Activated naive CD8-positive, alpha-beta T cell treated with anti-CD3 and anti-CD28 coated beads for 36 hours (primary cell): ENCODE measurements around the gene TC2N. TPM values are rescaled to one million over a fixed set of nuclear protein-coding genes. Genes with fewer than 3 reads are reported as not detected.
"Not testable (repeated sequence)": the region's sequence is repeated elsewhere in the genome, so short reads cannot be mapped to it uniquely, and the experiment has no call there.

Experiments
- DNase-seq: peaks from one replicate; pipeline ENCODE4 v3.0.0; 2021
- H3K27ac Mint-ChIP-seq: one replicate; pipeline ENCODE4 v1.8.0; 2022; ENCODE audit warnings: mild to moderate bottlenecking, moderate library complexity, mixed read lengths
- H3K27me3 Mint-ChIP-seq: one replicate; pipeline ENCODE4 v1.8.0; 2022; ENCODE audit warnings: mild to moderate bottlenecking, mixed read lengths
- H3K36me3 Mint-ChIP-seq: one replicate; pipeline ENCODE4 v1.8.0; 2021; ENCODE audit warnings: mild to moderate bottlenecking, mixed read lengths
- H3K4me1 Mint-ChIP-seq: one replicate; pipeline ENCODE4 v1.8.0; 2021; ENCODE audit warnings: mixed read lengths
- H3K4me3 Mint-ChIP-seq: one replicate; pipeline ENCODE4 v1.8.0; 2022; ENCODE audit warnings: mild to moderate bottlenecking, moderate library complexity, mixed read lengths
- H3K9me3 Mint-ChIP-seq: one replicate; pipeline ENCODE4 v1.8.0; 2022; ENCODE audit warnings: mixed read lengths
- total RNA-seq, 2 experiments: library from RNA; stranded (reverse); gene quantifications; one replicate each; pipeline ENCODE4 v1.2.3, GENCODE V29; 2021

TC2N gene
- total RNA-seq, 2 experiments from 2014 or later = 16.7 to 17.4 TPM

DNA sequence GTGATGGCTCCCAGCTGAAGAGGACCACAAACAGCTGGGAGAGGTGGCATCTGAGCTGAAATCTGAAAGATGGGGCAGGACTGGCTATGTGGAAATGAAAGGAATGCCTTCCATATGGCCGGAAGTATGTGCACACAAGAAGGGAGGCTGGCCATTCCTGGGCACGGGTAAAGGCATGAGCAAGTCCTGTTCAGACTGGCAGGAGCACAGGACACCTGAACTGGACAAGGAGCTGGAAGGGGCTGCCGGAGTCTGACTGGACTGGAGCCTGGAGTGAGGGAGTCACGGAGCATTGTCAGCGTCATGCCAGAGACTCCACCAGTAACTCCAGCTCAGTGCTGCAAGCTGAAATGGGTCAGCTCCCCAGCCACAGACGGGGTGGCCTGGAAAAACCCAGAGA, 11.9 kb upstream of the TC2N start:
- Mint-ChIP-seq H3K4me3 (no peak overlapping the region), H3K36me3 (peaks cover 2% of the 10 kb centered on the region), H3K9me3 (peaks cover 2% of the 10 kb centered on the region), H3K27me3 (no peaks in the 10 kb centered on the region), H3K4me1 (peaks cover 38% of the 10 kb centered on the region), H3K27ac (no peak overlapping the region)
- no peak for DNase-seq

DNA sequence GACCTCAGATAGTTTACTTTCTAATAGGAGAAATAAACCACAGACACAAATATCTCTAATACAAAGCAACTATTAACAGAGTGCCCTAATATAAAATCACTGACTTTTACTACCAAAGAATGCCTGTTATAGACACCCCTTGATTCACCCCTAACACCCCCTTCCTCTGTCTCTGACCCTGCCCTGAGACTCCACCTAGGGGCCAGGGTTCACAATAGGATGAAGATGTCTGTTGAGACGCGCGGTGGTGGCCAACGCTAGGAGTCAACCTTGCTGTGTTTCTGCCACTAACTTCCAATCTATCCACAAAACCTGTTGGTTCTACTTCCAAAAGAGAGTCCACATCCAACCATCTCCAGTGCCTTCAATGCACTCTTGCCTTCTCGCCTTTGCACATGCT, 10.9 kb upstream of the TC2N start:
- Mint-ChIP-seq H3K4me3 (no peak overlapping the region), H3K4me1 (peaks cover 45% of the 10 kb centered on the region), H3K27me3 (no peaks in the 10 kb centered on the region), H3K27ac (no peak overlapping the region), H3K9me3 (peaks cover 2% of the 10 kb centered on the region), H3K36me3 (peaks cover 2% of the 10 kb centered on the region)
- no peak for DNase-seq

DNA sequence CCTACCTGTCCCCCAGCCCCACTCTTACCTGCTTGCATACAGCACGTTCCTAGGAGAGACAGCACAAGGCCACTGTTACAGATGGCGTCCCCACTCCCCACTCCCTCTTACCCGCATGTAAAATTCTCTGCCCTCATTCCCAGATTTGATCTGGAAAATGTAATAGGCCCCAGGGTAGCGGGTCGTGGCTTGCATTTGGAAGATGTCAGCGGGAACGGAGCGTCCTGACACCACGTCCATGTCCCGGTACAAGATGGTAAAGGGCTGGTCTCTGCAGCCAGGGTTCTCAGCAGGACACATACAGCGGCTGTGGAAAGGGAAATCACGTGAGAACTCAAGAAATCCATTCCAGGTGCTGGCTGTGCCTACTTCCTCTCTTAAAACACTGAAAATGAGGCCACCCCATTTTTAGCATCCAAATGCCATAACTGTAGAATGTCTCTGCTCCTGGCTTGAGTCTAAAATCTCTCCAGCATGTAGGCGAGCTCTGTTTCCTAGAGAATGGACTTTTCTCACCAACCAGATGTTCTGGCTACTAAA, 10.1 kb upstream of the TC2N start:
- Mint-ChIP-seq H3K36me3 (peaks cover 2% of the 10 kb centered on the region), H3K4me1 (peaks cover 53% of the 10 kb centered on the region), H3K4me3 (no peak overlapping the region), H3K9me3 (peaks cover 2% of the 10 kb centered on the region), H3K27ac (no peak overlapping the region), H3K27me3 (no peaks in the 10 kb centered on the region)
- no peak for DNase-seq

DNA sequence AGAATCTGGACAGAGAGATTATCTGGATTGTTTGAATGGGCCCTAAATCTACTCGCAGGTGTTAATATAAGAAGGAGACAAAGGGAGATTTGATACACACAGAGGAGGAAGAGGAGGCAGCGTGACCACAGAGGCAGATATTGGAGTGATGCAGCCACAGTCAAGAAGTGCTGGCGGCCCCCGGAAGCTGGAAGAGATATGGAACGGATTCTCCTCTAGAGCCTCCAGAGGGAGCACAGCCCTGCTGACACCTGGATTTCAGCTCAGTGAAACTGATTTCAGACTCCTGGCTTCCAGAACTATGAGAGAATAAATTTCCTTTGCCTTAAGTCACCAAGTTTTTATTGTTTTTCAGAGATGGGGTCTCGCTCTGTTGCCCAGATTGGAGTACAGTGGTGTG, 9.2 kb upstream of the TC2N start:
- Mint-ChIP-seq H3K27ac (no peak overlapping the region), H3K27me3 (no peaks in the 10 kb centered on the region), H3K36me3 (peaks cover 2% of the 10 kb centered on the region), H3K9me3 (peaks cover 2% of the 10 kb centered on the region), H3K4me1 (peaks cover 63% of the 10 kb centered on the region), H3K4me3 (no peak overlapping the region)
- DNase-seq = no peak

DNA sequence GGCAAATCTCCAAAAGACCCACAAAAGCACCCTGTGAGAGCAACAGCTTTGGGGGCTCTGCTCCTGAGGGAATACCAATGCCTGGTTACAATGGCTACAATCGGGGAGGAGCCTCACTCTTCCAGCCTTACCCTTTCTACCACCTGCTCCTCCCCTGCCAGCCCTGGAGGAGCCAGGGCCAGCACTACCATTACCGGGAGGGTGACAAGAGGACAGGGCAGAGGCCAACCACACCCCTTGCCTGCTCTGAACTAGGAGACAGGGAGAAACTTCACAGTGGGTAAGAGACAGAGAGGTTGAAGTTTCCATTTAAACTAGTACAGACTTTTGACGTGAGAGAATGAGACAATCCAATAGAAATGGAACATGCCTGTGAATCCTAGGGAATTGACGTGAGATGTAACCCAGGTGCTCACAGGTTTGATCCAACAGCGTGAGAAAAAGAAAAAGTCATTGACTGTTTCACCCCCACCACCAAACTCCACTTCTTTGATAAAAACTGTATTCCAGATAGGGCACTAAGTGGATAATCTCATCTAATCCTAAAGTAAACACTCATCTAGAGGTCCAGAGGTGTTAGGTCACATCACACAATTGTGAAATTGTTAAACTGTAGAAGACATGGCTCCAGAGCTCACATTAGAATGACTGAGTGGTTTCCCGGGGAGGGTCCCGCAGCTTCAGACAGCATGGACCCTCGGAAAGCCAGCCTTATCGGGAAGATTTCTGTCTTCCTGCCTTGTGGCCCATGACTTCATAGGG, 8.4 kb upstream of the TC2N start:
- H3K4me3 Mint-ChIP-seq = no peak overlapping the region
- no peaks in the 10 kb centered on the region for H3K36me3 Mint-ChIP-seq
- peak overlapping the region; percentile 39 for H3K27ac Mint-ChIP-seq
- H3K27me3 Mint-ChIP-seq = no peaks in the 10 kb centered on the region
- no peak for DNase-seq
- H3K9me3 Mint-ChIP-seq = no peaks in the 10 kb centered on the region
- peaks cover 62% of the 10 kb centered on the region for H3K4me1 Mint-ChIP-seq

DNA sequence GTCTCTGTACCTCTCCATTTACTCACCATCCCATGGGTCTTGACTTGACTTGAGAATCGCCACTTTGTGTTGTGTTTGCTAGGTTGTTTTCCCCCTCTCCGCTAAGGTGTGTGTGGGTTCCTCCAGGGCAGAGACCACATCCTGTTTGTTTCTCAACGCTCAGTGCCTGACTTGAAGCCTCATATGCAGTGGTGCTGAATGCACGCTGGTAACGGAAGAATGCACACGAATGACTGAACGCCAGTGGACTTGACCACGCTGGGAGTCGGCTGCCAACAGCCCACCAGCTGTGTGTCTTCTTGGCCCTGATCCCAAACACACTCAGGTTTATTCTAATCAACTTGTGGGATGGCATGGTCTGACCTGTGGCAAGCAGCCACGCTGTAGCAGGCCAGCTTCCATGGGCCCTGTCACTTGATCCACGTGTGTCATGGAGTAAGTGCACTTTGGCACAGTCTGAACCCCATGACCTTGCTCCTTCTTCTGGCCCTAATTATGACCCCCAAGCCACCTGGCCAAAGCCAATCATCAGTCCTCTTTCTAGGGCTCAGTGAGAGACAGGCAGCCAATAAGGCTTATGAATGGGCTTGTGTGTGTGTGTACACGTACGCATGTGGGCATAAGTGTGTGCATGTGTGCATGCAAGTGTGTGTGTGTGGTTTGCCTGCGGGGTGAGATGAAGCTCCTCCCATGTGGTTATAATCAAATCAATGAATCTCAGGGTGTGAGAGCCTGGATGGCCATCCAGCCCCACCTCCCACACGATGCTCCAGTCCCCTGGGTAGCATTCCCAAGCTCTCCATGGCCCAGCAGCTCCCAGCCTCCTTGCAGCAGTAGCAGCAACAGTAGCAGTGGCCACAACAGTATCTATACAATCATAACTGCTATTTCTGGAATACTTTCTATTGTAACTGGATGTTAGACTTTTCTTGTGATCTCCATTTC, 6.4 kb upstream of the TC2N start:
- Mint-ChIP-seq H3K36me3 (no peaks in the 10 kb centered on the region), H3K4me1 (peaks cover 72% of the 10 kb centered on the region), H3K27ac (peak overlapping the region; percentile 63), H3K27me3 (no peaks in the 10 kb centered on the region), H3K4me3 (peak overlapping the region; percentile 50), H3K9me3 (no peaks in the 10 kb centered on the region)
- peak; percentile 60 for DNase-seq

DNA sequence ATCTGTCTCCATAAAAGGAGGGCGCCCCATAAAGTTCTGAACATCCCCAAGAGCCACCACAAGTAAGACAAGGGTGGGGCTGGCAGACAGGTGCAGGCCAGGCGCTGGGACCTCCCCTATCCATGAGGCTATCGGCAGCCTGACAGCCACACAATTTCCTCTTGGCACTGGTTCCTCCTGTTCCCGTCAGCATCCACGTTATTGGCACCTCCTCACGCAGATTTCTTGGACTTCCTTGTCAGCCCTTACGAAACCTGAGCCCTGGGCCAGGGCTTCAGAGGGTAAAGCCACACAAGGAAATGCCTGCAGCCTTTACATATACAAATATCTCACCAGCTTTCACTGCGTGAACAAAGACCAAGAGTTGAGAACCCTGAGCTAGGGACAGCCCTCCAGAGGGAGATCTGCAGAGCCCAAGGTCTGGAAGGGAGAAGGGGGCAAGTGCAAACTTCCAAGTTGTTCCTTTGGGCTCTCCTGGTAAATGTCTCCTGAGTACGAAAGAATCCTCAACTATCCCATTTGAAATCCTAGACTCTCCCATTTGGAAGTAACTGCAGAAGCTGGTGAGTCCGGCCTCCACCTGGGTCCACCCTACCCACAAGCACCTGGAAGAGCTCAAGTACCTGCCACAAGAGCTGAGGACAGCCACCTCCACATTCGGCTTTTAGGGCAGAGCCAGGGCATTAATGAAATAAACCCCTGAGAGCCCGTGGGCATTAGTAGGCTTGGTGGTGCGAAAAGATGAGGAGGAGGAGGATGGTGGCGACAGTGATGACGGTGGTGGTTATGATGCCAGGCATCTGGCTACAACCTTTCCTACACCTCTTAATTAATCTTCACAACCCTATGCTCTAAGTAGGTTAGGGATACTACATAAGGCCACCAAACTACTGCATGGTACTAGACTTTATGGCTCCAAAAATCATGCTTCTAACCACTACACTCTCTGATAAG, 5.5 kb upstream of the TC2N start:
- Mint-ChIP-seq H3K4me3 (peak overlapping the region; percentile 56), H3K27ac (peak overlapping the region; percentile 63), H3K27me3 (no peaks in the 10 kb centered on the region), H3K9me3 (no peaks in the 10 kb centered on the region), H3K36me3 (no peaks in the 10 kb centered on the region), H3K4me1 (peaks cover 81% of the 10 kb centered on the region)
- no peak for DNase-seq

DNA sequence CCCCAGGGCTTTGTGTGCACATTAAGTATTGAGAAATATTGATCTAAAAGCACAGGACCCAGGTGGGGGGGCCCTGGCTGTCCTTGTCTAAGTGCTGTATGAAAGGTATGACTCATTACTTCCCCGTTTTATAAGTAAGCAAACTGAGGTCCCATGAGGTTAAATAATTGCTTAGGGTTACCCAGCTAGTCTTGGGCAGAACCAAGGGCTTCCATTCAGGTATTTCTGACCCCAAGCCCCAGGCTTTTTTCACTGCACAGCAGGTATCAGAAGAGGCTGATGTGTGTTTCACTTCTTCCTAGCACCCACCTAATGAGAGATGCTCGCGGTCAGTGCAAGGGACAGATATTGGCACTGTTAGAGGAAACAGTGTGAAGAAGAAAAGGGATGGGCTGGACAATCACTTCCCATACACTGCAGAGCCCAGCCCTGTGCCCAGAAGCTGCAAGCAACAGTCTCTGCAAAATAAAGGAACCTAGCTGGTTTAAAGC, 4.7 kb upstream of the TC2N start:
- DNase-seq = no peak
- Mint-ChIP-seq H3K27me3 (no peaks in the 10 kb centered on the region), H3K4me3 (peak overlapping the region; percentile 56), H3K27ac (peak overlapping the region; percentile 63), H3K4me1 (peaks cover 84% of the 10 kb centered on the region), H3K36me3 (no peaks in the 10 kb centered on the region), H3K9me3 (no peaks in the 10 kb centered on the region)

DNA sequence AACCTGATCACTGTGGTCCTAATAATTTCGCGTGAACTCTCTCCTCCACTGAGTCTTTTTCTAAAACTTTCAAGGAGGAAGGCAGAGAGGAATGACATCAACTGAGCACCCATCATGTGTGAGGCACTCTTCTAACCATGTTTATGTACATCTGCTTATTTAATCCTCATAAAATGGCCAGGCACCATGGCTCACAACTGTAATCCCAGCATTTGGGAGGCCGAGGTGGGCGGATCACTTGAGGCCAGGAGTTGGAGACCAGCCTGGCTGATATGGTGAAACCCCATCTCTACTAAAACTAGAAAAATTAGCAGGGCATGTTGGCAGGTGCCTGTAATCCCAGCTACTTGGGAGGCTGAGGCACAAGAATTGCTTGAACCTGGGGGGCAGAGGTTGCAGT, 4.1 kb upstream of the TC2N start:
- H3K27me3 Mint-ChIP-seq, DNase-seq, H3K36me3 Mint-ChIP-seq, H3K4me3 Mint-ChIP-seq, H3K9me3 Mint-ChIP-seq: not testable (repeated sequence)
- peaks cover 90% of the 10 kb centered on the region for H3K4me1 Mint-ChIP-seq
- H3K27ac Mint-ChIP-seq = peak overlapping the region; percentile 63

DNA sequence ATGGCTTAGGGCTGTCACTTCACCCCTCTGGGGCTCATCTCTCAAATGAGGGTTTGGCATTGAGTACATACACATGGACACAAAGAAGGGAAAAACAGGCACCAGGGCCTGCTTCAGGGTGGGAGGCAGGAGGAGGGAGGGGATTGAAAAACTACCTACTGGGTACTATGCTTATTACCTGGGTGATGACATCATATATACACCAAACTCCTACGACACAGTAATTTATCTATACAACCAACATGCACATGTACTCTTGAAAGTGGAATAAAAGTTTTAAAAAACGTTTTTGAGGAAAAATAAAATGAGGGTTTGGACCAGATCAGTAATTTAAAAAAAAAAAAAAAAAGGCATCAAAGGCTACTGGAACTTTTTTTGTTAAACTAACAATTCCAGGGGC, 3.6 kb upstream of the TC2N start:
- Mint-ChIP-seq H3K36me3 (no peaks in the 10 kb centered on the region), H3K27me3 (no peaks in the 10 kb centered on the region), H3K4me1 (peaks cover 92% of the 10 kb centered on the region), H3K27ac (peak overlapping the region; percentile 92), H3K4me3 (peak overlapping the region; percentile 68), H3K9me3 (no peaks in the 10 kb centered on the region)
- no peak for DNase-seq

DNA sequence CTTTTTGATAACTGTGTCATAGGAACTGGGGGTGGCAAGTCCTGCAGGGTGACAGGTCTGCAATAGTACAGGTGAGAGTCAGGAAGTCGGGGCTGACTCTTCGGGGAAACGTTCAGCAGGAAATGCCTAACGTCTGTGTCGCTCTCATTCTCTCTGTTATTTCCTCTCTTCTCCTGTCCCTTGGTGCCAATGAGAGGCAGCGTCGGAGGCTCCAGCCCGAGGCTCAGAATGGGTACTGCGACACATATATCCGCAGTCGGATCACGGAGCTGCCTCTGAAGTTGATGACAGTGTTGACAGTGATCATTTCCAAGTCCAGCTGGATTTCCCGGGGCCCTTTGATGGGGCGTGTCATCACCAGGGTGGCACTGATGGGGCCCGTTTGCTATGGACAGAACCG, 2.7 kb upstream of the TC2N start:
- Mint-ChIP-seq H3K27me3 (no peaks in the 10 kb centered on the region), H3K27ac (peak overlapping the region; percentile 92), H3K4me3 (peak overlapping the region; percentile 68), H3K36me3 (no peaks in the 10 kb centered on the region), H3K9me3 (no peaks in the 10 kb centered on the region), H3K4me1 (peaks cover 87% of the 10 kb centered on the region)
- DNase-seq = peak; percentile 44

DNA sequence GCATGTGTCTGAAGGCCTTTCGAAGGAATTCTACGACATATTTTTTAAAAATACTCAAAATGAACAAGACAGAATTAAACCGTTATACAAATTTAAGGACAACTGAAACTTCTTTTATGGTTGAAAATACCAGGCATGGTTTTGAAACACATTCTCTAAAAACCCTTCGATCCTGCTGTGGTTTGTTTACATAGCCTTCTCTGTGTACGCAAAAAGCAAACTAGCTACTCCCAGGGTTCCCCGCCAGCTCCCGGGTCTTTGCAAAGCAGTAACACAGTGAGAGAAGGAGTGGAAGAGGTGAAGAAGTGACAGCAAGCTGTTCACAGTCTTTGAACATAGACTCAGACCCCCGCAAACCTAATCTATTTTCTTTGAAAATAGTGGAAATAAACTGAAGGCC, 2.2 kb upstream of the TC2N start:
- DNase-seq = no peak
- Mint-ChIP-seq H3K9me3 (no peaks in the 10 kb centered on the region), H3K27ac (peak overlapping the region; percentile 92), H3K27me3 (no peaks in the 10 kb centered on the region), H3K36me3 (no peaks in the 10 kb centered on the region), H3K4me1 (peaks cover 88% of the 10 kb centered on the region), H3K4me3 (peak overlapping the region; percentile 68)

DNA sequence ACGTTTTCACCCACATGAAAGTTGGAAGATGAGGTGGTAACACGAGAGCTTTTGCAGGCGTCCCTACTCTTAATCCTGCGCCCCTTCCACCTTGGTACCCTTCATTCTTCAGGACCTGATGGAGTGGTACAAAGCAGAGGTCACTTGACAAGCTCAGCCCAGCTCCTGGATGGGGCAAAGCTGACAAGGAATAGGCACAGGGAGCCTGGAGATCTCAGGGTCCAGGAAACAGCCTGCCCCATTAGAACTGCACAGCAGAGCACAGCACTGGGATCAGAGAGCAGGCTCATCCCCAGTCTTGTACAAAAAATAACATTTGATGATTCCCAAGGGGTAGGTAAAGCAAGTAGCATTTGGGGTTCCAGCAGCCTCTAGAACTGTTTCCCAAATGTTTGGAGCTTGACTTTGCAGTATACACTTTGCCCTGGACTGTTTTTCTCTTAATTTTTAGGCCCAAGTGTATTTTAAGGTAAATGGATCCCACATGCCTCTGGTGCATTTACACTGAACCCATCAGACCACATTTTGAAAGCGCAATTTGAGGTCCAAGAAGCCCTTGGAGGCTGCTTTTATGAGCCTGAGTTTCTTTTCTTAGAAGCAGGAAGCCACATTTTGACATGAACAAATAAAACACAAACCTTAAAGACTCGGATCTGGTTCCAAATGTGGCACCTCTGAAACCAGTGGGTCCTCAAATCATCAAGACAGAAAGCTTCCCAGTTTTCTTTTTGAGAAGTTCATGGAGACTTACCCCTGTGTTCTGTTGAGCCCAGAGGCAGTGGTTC, 633 bp downstream of the TC2N start:
- peaks cover 10% of the 10 kb centered on the region for H3K36me3 Mint-ChIP-seq
- peak overlapping the region; percentile 74 for H3K4me3 Mint-ChIP-seq
- no peak for DNase-seq
- no peaks in the 10 kb centered on the region for H3K27me3 Mint-ChIP-seq
- peaks cover 87% of the 10 kb centered on the region for H3K4me1 Mint-ChIP-seq
- H3K9me3 Mint-ChIP-seq = no peaks in the 10 kb centered on the region
- peak overlapping the region; percentile 87 for H3K27ac Mint-ChIP-seq

DNA sequence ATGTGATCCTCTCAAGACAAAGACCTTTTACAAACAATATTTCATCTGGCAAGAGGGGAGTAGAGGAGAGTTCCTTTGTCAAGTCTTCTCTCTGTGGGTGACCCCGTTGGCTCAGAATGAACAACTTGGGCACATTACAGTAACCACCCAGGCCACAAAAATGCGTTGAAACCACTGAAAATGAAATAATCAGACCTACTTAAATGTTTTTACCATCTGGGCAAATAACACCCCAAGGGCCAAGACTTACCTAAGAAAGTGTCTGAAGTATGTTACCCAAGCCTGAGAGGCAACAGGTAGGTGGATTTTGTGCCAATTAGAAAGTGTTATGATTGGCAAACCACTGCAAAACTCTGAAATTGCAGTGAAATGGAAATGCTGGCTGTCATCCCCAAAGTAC, 1.3 kb downstream of the TC2N start:
- peak; percentile 56 for DNase-seq
- peak overlapping the region; percentile 74 for H3K4me3 Mint-ChIP-seq
- H3K9me3 Mint-ChIP-seq = no peaks in the 10 kb centered on the region
- peak overlapping the region; percentile 87 for H3K27ac Mint-ChIP-seq
- H3K36me3 Mint-ChIP-seq = peaks cover 14% of the 10 kb centered on the region
- H3K27me3 Mint-ChIP-seq = no peaks in the 10 kb centered on the region
- peaks cover 87% of the 10 kb centered on the region for H3K4me1 Mint-ChIP-seq
